ENCODE results near the gene FLRT3. TPM values are rescaled to one million over a fixed set of nuclear protein-coding genes. Genes with fewer than 3 reads are reported as not detected.
A peak's percentile ranks its signal among the peaks of the same experiment; 100 is the strongest.

Gene FLRT3
- total RNA-seq (2014; rRNA removed; shearing (Covaris generic)): 5.0 TPM in 2 replicates

DNA sequence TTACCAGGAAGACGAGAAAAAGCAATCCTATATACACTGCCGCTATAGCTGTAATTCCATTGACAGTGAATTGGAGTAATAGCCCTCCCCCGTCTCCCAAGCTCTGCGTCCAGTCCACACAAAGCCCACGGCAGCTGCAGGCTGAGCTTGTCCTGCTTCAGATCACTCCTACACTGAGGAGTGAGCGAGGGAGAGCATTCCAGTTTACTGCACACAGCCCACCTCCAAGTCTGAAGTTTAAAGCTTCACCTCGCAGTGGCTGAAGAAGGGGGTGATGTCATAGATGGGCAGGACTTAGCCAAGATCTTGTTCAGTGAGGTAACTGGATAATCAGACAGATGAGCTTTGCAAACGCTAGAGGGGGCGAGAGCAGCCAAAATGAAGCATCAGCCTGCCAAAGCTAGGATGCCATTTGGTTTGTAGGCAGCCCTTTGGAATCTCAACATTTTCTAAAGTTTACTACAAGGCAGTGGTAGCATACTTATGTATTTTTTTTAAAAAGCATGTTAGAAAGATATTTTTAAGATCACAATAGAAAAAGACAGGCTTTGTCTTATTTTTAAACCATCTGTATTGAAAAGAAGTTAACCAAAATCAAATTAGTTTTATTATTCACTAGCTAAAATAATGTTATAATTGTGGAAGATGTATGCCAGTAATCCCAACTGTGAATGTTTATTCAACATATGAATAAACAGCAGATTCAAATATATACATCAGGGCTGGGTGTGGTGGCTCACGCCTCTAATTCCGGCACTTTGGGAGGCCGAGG, at the start of gene FLRT3:
Gene FLRT3 (minus strand): TSS at position 213 of the 772 bp plus-strand sequence. CDS start 10,106 bp downstream, outside the sequence.
- DNase-seq (ENCODE audit: low spot score): peak; percentile 91

DNA sequence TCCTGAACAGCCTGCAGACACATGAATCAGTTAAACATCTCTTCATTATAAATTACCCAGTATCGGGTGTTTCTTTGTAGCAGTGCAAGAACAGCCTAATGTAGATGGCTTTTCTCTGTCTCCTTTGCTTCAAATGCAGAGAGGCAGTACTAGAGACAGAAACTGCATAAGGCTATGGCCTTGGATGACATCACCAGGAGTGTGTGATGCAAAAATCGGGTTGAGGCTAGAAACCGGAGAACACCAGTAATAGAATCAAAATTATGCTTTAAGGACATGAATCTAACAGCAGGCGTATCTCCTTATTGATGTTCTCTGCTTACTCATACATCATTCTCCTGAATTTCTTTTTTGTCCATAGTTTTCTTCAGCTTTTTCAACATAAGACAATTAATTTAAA, 49.3 kb upstream of the FLRT3 start:
- DNase-seq (ENCODE audit: low spot score): no peak

GRCh38 chr20:14385176-14385740, 47.8 kb upstream of the FLRT3 start:
- no peak for DNase-seq (ENCODE audit: low spot score)

GRCh38 chr20:14384416-14385175, 47.2 kb upstream of the FLRT3 start:
- no peak for DNase-seq (ENCODE audit: low spot score)

DNA sequence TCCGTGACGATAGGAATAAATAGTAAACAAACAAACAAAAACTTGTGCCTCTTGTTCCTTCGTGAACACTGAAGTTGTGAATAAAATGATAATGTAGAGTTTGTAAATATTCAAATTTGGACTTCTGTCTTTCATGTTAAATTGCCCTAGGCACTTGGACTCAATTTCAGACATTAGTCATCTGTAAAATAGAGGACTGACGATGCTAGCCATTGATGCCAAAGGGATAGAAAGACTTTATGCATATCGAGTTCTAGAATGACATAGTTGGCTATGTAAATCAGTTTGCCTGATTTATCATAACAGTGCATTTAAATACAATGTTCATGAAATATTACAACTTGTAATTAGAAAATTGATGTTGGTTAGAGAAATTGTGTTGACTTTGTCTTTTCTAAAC, 45.9 kb upstream of the FLRT3 start:
- no peak for DNase-seq (ENCODE audit: low spot score)

GRCh38 chr20:14378326-14378725, 40.9 kb upstream of the FLRT3 start:
- no peak for DNase-seq (ENCODE audit: low spot score)

- no peak for DNase-seq (ENCODE audit: low spot score)
These were observed 38.1 kb upstream of the FLRT3 start for GRCh38 chr20:14375416-14375985.

- no peak for DNase-seq (ENCODE audit: low spot score)
These were observed 36.8 kb upstream of the FLRT3 start for GRCh38 chr20:14374196-14374595.

- no peak for DNase-seq (ENCODE audit: low spot score)
These were observed 24.3 kb upstream of the FLRT3 start for GRCh38 chr20:14361509-14362345.

DNA sequence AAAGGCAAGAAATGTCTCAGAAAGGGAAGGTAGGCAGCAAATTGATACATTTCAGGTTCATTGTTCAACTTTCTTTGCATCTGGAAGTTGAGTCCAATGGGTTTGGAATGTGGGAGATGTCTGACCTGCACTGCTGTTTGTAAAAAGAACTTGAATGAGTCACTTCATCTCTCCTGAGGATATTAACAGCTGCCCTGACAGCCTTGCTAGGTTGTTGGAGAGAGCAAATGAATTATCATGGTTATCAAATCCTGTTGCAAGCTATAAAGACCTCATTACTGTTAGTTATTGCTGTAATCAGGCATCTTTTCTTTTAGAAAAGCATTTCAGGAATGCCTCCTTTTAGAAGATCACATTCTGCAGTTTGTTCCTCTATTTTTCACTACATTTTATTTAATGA, 23.0 kb upstream of the FLRT3 start:
- no peak for DNase-seq (ENCODE audit: low spot score)

DNA sequence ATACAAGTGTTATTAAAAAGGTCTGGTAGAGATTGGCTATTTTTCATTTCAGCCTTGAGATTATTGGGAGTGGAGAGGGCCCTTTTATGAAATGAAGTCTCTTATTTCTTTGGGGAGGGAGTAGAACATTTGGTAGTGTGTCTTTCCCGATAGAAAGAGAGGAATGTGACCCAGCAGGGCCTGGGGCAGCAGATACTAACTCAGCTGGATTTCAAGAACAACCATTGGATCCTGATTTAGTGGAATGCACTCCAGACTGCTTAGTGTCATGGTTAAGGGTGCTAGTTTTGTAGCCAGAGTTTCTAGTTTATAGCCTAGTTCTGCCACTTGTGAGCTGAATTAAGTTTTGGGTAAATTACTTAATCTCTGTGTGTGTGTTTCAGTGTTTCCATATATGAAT, 18.4 kb upstream of the FLRT3 start:
- no peak for DNase-seq (ENCODE audit: low spot score)

GRCh38 chr20:14344746-14345145, 7.3 kb upstream of the FLRT3 start:
- DNase-seq (ENCODE audit: low spot score): no peak

DNA sequence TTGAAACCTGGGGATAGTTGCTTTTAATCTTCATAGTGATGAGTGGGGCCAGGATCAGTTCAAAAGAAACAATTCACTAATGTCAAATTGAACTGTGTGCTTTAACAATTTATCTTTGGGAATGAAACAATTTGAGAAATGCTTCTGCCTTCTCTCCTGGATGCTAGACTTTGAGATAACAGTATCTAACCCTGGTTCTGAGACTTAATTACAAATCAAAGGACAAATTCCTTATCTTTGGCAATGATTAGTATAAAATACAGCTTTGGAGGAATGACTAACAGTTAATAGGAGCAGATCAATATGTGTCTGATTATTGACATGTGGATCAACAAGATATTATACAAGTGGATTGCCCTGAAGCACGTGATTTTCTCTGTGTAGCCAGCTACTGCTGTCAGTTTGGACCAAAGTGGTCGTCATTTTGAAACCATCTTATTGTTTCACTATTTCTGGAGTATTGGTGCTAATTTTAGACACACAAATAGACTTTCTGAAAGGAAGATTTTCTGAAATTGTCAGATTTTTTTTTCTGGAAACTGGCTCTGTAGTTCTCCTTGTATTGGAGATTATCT, 6.2 kb upstream of the FLRT3 start:
- no peak for DNase-seq (ENCODE audit: low spot score)

DNA sequence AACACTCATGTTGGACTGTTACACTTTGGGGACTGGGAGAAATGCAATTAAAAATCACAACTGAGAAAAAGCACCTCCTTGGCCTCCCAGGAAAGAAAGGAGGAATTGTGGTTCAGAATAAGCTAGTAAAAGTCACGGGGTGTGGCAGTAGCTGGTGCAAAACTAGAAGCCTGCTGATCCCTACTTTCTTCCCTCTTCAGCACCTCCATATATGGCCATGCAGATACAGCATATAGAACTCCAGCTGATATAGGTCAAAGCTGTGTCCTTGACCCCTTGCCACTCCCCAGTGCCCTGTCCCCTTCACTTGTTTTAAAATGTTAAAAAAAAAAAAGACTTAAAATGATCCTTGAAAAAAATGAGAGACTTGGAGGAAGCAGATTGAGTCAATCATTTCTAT, 5.5 kb upstream of the FLRT3 start:
- DNase-seq (ENCODE audit: low spot score): peak; percentile 10

- DNase-seq (ENCODE audit: low spot score): no peak
These were observed 4.4 kb upstream of the FLRT3 start for GRCh38 chr20:14341801-14342200.

DNA sequence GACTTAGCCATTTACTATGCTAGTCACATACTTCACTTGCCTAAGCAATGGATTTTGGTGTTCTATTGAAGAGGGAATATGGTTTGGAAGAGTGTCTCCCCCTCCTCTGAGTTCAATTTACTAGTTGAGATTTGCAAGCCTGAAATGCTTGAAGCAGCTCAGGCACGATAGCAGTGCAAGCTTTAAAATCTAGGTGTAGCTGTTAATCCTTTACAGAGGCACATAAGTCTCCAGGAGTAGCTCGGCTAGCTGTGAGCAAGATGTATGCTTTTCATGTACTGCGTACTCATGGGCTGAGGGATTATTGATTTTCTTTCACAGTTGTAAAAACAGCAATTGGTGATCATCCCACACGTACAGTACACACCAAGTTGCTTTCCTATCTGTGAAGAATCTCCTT, 726 bp downstream of the FLRT3 start:
- DNase-seq (ENCODE audit: low spot score): peak; percentile 49

GRCh38 chr20:14335052-14335451, 2.4 kb downstream of the FLRT3 start:
- no peak for DNase-seq (ENCODE audit: low spot score)

- peak; percentile 69 for DNase-seq (ENCODE audit: low spot score)
These were observed 3.0 kb downstream of the FLRT3 start for GRCh38 chr20:14334306-14334930.

DNA sequence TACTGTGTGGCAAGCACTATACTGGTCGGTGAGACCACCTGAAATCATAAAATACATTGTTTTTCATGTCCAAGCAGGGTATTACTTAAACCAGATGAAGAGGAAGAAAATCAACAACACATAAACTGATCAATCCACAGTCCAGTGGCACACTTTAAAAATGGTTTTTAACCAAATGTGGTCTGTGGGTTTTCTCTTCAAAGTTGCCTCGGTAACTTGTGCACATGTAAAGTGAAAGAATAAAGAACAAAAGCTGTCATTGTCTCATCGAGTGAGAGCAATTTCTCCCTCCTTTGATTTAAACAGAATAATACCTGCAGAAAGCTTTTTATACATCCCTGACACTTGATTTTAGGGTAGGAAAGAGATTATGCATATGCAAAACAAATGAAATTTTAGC, 3.7 kb downstream of the FLRT3 start:
- DNase-seq (ENCODE audit: low spot score): no peak

DNA sequence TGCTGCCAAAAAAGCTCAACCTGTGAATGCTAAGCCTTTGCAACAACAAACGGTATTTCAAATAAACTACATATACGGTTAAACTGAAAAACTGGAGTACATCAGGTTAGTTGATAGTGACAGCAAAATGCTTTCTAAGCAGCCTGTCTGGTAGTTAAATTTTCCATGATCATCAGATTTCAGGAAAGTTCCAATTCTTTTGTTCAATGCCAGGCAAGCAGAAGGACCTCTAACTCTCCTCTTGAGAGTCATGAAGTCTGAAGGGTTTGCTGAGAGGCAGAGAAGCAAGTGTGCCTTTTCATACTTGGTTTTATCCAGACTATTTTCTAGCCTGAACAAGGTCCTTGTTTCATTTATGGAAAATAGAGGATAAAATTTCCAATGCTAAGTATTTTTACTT, 4.5 kb downstream of the FLRT3 start:
- no peak for DNase-seq (ENCODE audit: low spot score)

GRCh38 chr20:14331646-14332045, 5.8 kb downstream of the FLRT3 start:
- no peak for DNase-seq (ENCODE audit: low spot score)

All from HT-29 (cell line).